ENCODE results near the gene DDX39B. TPM values are rescaled to one million over a fixed set of nuclear protein-coding genes. Genes with fewer than 3 reads are reported as not detected.

The DDX39B gene
- total and polyA plus RNA-seq, 9 of the 15 experiments (the other 6 are each of a cell fraction or from before 2014, with no cell fraction given): 479 to 869 (median 592) TPM

GRCh38 chr6:31546958-31547726 is 5.3 kb upstream of the DDX39B start, which contains the start of gene NFKBIL1 (continued):
- TF ChIP-seq ILF3 (IDR thresholded peaks at IDR 0.05; ENCODE audit: borderline replicate concordance) (no peak), SMAD3 (CRISPR knock-in tag; conservative IDR thresholded peaks at IDR 0.05) (peak; percentile 61; the same call in 1 of the 2 replicates), ZKSCAN3 (CRISPR knock-in tag; IDR thresholded peaks at IDR 0.05) (no peak), CHD2 (IDR thresholded peaks at IDR 0.05; ENCODE audit: low read depth, low read length) (no peak), TCF7L2 (IDR thresholded peaks at IDR 0.05; ENCODE audit: low read depth, low read length) (no peak), RAD51 (IDR thresholded peaks at IDR 0.05; ENCODE audit: borderline replicate concordance, low read depth) (no peak; the same call in 1 of the 2 replicates), RNF2 (IDR thresholded peaks at IDR 0.05) (peak; percentile 52; the same call in 1 of the 2 replicates), RBM39 (optimal IDR thresholded peaks at IDR 0.05; ENCODE audit: low read depth, low read length) (no peak), ZNF277 (CRISPR knock-in tag; IDR thresholded peaks at IDR 0.05; ENCODE audit: borderline replicate concordance) (no peak), ZNF79 (CRISPR knock-in tag; IDR thresholded peaks at IDR 0.05; ENCODE audit: low read depth) (no peak), STAT5B (CRISPR knock-in tag; IDR thresholded peaks at IDR 0.05) (no peak), ID3 (CRISPR knock-in tag; IDR thresholded peaks at IDR 0.05) (no peak), ID3 (tag; IDR thresholded peaks at IDR 0.05) (peak; percentile 85), ZBTB5 (IDR thresholded peaks at IDR 0.05) (peak; percentile 73; the same call in 1 of the 2 replicates), ZNF184 (CRISPR knock-in tag; IDR thresholded peaks at IDR 0.05) (no peak), HNRNPH1 (optimal IDR thresholded peaks at IDR 0.05; ENCODE audit: low read depth, low read length) (no peak), RBM17 (IDR thresholded peaks at IDR 0.05; ENCODE audit: borderline replicate concordance, low read depth, low read length) (no peak), SRSF7 (optimal IDR thresholded peaks at IDR 0.05; ENCODE audit: low read depth, low read length) (no peak), FOSL1 (tag; conservative IDR thresholded peaks at IDR 0.05) (peak; percentile 15; the same call in 1 of the 2 replicates), EWSR1 (IDR thresholded peaks at IDR 0.05; ENCODE audit: borderline replicate concordance, low read depth, partially characterized antibody) (no peak), ZNF449 (CRISPR knock-in tag; IDR thresholded peaks at IDR 0.05) (0 out of 2 replicates have a peak, but pooled peaks have one; percentile 6), SMC3 (conservative IDR thresholded peaks at IDR 0.05; ENCODE audit: insufficient read depth, low read depth, low read length) (0 out of 2 replicates have a peak, but pooled peaks have one; percentile 8)
